GM23338 (cell line): ENCODE results near the gene COG1. TPM values are rescaled to one million over a fixed set of nuclear protein-coding genes. Genes with fewer than 3 reads are reported as not detected.

Experiments used
- ATAC-seq: fragments of 200-7000 bp; cut with Tn5 transposase; 3 replicates; pipeline ENCODE4 v1.9.1; 2020
- DNase-seq: peaks from one replicate; pipeline ENCODE4 v3.0.0-alpha.2; 2015; ENCODE audit warnings: low spot score
- H2AFZ ChIP-seq: fragments of 200-600 bp; sonication (generic); 2 replicates; pipeline ENCODE4 v1.8.0; 2016; ENCODE audit warnings: antibody characterized with exemption, mild to moderate bottlenecking, moderate library complexity
- H3F3A ChIP-seq: fragments of 200-600 bp; sonication (generic); replicated peaks from 2 replicates; pipeline ENCODE4 v1.8.0; 2017; ENCODE audit warnings: antibody characterized with exemption, mixed run types, low read depth
- H3K27ac ChIP-seq: fragments of 200-600 bp; sonication (generic); 2 replicates; pipeline ENCODE4 v1.6.1; 2016; ENCODE audit warnings: low read depth
- H3K27me3 ChIP-seq: fragments of 200-600 bp; sonication (generic); 2 replicates; pipeline ENCODE4 v1.8.0; 2016; ENCODE audit warnings: mild to moderate bottlenecking, mixed run types, moderate library complexity; ENCODE audit not compliant: insufficient read depth
- H3K36me3 ChIP-seq: fragments of 200-600 bp; sonication (generic); 2 replicates; pipeline ENCODE4 v1.8.0; 2016; ENCODE audit warnings: mild to moderate bottlenecking; ENCODE audit not compliant: insufficient read depth
- H3K4me1 ChIP-seq: fragments of 200-600 bp; sonication (generic); 2 replicates; pipeline ENCODE4 v1.8.0; 2016; ENCODE audit warnings: mild to moderate bottlenecking, moderate library complexity; ENCODE audit not compliant: insufficient read depth
- H3K4me2 ChIP-seq: fragments of 200-600 bp; sonication (generic); 2 replicates; pipeline ENCODE4 v1.7.1; 2017; ENCODE audit warnings: mixed run types
- H3K4me3 ChIP-seq: fragments of 200-600 bp; sonication (generic); 2 replicates; pipeline ENCODE4 v1.6.1; 2016; ENCODE audit warnings: mixed run types
- H3K79me2 ChIP-seq: fragments of 200-600 bp; sonication (generic); replicated peaks from 2 replicates; pipeline ENCODE4 v1.8.0; 2017; ENCODE audit warnings: mild to moderate bottlenecking; ENCODE audit not compliant: insufficient read depth
- H3K9me2 ChIP-seq: fragments of 200-600 bp; sonication (generic); 2 replicates; pipeline ENCODE4 v1.8.0; 2017; ENCODE audit not compliant: insufficient read depth
- H4K20me1 ChIP-seq: fragments of 200-600 bp; sonication (generic); replicated peaks from 2 replicates; pipeline ENCODE4 v1.8.0; 2017; ENCODE audit warnings: mild to moderate bottlenecking; ENCODE audit not compliant: insufficient read depth
- H3K27ac Mint-ChIP-seq: 2 replicates; pipeline ENCODE4 v1.8.0; 2020; ENCODE audit warnings: inconsistent platforms, mild to moderate bottlenecking, moderate library complexity, mixed read lengths
- H3K27me3 Mint-ChIP-seq: 3 replicates; pipeline ENCODE4 v1.8.0; 2022; ENCODE audit warnings: low read depth, mild to moderate bottlenecking, moderate library complexity, mixed read lengths, inconsistent platforms; ENCODE audit not compliant: insufficient read depth, poor library complexity
- H3K36me3 Mint-ChIP-seq: 3 replicates; pipeline ENCODE4 v1.8.0; 2021; ENCODE audit warnings: low read depth, mild to moderate bottlenecking, inconsistent platforms, moderate library complexity, mixed read lengths
- H3K4me1 Mint-ChIP-seq: 3 replicates; pipeline ENCODE4 v1.8.0; 2020; ENCODE audit warnings: mild to moderate bottlenecking, inconsistent platforms, mixed read lengths
- H3K4me3 Mint-ChIP-seq: 3 replicates; pipeline ENCODE4 v1.8.0; 2021; ENCODE audit warnings: moderate library complexity, mild to moderate bottlenecking, inconsistent platforms, mixed read lengths
- H3K9me3 Mint-ChIP-seq: 3 replicates; pipeline ENCODE4 v1.8.0; 2020; ENCODE audit warnings: moderate library complexity, mild to moderate bottlenecking, inconsistent platforms, mixed read lengths
- CREB1 ChIP-seq: fragments of 250-450 bp; sonication (Bioruptor Pico); IDR thresholded peaks from 2 replicates; pipeline ENCODE4 v1.5.0; 2020; ENCODE audit warnings: low read depth, mild to moderate bottlenecking, moderate library complexity
- ETS1 ChIP-seq: IDR thresholded peaks from 2 replicates; pipeline ENCODE4 v1.6.1; 2016; ENCODE audit warnings: antibody characterized with exemption
- EZH2 ChIP-seq: fragments of 200-600 bp; sonication (generic); IDR thresholded peaks from one replicate; pipeline ENCODE4 v1.8.0; 2017; ENCODE audit warnings: antibody characterized with exemption, mild to moderate bottlenecking, low read depth; ENCODE audit not compliant: unreplicated experiment
- EZH2phosphoT487 ChIP-seq: fragments of 200-600 bp; sonication (generic); IDR thresholded peaks from one replicate; pipeline ENCODE4 v1.8.1; 2018; ENCODE audit warnings: antibody characterized with exemption; ENCODE audit not compliant: unreplicated experiment
- JUNB ChIP-seq: IDR thresholded peaks from one replicate; pipeline ENCODE4 v1.6.1; 2016; ENCODE audit warnings: antibody characterized with exemption; ENCODE audit not compliant: unreplicated experiment
- POLR2AphosphoS5 ChIP-seq: IDR thresholded peaks from 2 replicates; pipeline ENCODE4 v1.6.1; 2016; ENCODE audit warnings: antibody characterized with exemption, low read depth
- STAT1 ChIP-seq: IDR thresholded peaks from one replicate; pipeline ENCODE4 v1.6.1; 2016; ENCODE audit warnings: antibody characterized with exemption; ENCODE audit not compliant: unreplicated experiment
- long read RNA-seq: library from polyadenylated mRNA; unstranded; transcript quantifications from one replicate; pipeline ENCODE4 v2.0.0, GENCODE V29; 2020; ENCODE audit not compliant: unreplicated experiment
- polyA plus RNA-seq: library from polyadenylated mRNA; unstranded; fragments of >200 nt; fragmentation: Nextera tagmentation; extraction: Ambion mirVana; gene quantifications from 2 replicates; pipeline ENCODE4 v1.2.1, GENCODE V29; 2016
- total RNA-seq: library from RNA; depleted of rRNA; stranded (reverse); fragments of >200 nt; shearing (Covaris generic); gene quantifications from 2 replicates; pipeline ENCODE4 v1.2.3, GENCODE V29; 2014; rRNA removed
- TF ChIP-seq, protein P1 (sequence below), 2 experiments: fragments of 200-600 bp in 1 of 2; sonication (generic) in 1 of 2; conservative IDR thresholded peaks; 2 replicates each; pipeline versions ENCODE4 v1.5.1 to v1.6.1; 2016 to 2017; ENCODE audit warnings: antibody characterized with exemption in 2 of 2, low read depth in 2 of 2, mild to moderate bottlenecking in 2 of 2, moderate library complexity in 1 of 2
- TF ChIP-seq, protein P2 (sequence below): fragments of 250-450 bp; sonication (Bioruptor Pico); IDR thresholded peaks from 2 replicates; pipeline ENCODE4 v1.5.0; 2020; ENCODE audit warnings: mild to moderate bottlenecking, moderate library complexity

The COG1 gene, protein sequence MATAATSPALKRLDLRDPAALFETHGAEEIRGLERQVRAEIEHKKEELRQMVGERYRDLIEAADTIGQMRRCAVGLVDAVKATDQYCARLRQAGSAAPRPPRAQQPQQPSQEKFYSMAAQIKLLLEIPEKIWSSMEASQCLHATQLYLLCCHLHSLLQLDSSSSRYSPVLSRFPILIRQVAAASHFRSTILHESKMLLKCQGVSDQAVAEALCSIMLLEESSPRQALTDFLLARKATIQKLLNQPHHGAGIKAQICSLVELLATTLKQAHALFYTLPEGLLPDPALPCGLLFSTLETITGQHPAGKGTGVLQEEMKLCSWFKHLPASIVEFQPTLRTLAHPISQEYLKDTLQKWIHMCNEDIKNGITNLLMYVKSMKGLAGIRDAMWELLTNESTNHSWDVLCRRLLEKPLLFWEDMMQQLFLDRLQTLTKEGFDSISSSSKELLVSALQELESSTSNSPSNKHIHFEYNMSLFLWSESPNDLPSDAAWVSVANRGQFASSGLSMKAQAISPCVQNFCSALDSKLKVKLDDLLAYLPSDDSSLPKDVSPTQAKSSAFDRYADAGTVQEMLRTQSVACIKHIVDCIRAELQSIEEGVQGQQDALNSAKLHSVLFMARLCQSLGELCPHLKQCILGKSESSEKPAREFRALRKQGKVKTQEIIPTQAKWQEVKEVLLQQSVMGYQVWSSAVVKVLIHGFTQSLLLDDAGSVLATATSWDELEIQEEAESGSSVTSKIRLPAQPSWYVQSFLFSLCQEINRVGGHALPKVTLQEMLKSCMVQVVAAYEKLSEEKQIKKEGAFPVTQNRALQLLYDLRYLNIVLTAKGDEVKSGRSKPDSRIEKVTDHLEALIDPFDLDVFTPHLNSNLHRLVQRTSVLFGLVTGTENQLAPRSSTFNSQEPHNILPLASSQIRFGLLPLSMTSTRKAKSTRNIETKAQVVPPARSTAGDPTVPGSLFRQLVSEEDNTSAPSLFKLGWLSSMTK
- total RNA-seq (11.9 and 15.0 TPM in 2 replicates), polyA plus RNA-seq (25.5 and 26.1 TPM in 2 replicates)
- long read RNA-seq, partial matches to known transcripts = 3 of 10 reads
- long read RNA-seq, other reads (novel, unspliced or antisense) = 4 of 10 reads

DNA sequence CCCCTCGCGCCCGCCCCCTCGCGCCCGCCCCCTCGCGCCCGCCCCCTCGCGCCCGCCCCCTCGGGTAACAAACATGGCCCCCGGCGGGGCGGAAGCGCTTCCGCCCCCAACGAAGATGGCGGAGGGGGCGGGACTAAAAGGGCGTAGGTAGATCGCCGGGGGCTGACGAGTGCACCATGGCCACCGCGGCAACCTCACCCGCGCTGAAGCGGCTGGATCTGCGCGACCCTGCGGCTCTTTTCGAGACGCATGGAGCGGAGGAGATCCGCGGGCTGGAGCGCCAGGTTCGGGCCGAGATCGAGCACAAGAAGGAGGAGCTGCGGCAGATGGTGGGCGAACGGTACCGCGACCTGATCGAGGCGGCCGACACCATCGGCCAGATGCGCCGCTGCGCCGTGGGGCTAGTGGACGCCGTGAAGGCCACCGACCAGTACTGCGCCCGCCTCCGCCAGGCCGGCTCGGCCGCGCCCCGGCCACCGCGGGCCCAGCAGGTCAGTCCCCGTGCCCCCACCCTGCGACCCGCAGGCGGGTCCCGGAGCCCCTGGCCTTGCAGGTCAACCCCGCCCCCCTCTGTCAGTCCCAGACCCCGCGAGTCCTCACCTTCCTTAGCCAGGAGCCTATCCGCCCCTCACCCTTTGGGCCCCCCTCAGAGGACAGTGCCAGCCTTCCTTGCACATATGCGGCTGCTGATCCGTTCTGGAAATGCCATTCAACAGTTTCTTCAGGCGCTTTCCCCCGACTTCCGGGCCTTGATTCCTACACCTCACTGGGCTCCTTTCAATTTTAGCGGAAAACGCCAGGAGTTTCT, at the start of gene COG1:
Gene COG1, plus strand, starts transcription at position 162 of the 808 bp plus-strand sequence. Its CDS starts 15 bp downstream, at position 177.
- Mint-ChIP-seq H3K4me3 (peak within 1 kb of the TSS; percentile 99), H3K27me3 (peaks cover 16% of the 10 kb centered on the region), H3K4me1 (peaks cover 24% of the 10 kb centered on the region), H3K36me3 (peaks cover 29% of the 10 kb centered on the region), H3K27ac (peak within 1 kb of the TSS; percentile 99), H3K9me3 (no peaks in the 10 kb centered on the region; the same call in 2 of the 3 replicates)
- Histone ChIP-seq H3K4me1 (peaks cover 5% of the 10 kb centered on the region), H3K27ac (peak within 1 kb of the TSS; percentile 92), H3K9me2 (no peaks in the 10 kb centered on the region), H3K79me2 (peaks cover 10% of the 10 kb centered on the region), H3K27me3 (no peaks in the 10 kb centered on the region), H3K36me3 (peaks cover 10% of the 10 kb centered on the region; the same call in 1 of the 2 replicates), H3K4me3 (peak within 1 kb of the TSS; percentile 90), H3F3A (0 out of 2 replicates have a peak, but pooled peaks cover 4% of the 10 kb centered on the region), H2AFZ (peak within 1 kb of the TSS; percentile 94; the same call in 1 of the 2 replicates), H4K20me1 (peaks cover 14% of the 10 kb centered on the region), H3K4me2 (peak within 1 kb of the TSS; percentile 95)
- TF ChIP-seq CREB1 (CRISPR knock-in tag) (peak; percentile 50; the same call in 1 of the 2 replicates), EZH2phosphoT487 (no peak), POLR2AphosphoS5 (peak; percentile 77), EZH2 (no peak), STAT1 (no peak), JUNB (no peak), ETS1 (0 out of 2 replicates have a peak, but pooled peaks have one; percentile 47)
- TF ChIP-seq, protein P1, sequence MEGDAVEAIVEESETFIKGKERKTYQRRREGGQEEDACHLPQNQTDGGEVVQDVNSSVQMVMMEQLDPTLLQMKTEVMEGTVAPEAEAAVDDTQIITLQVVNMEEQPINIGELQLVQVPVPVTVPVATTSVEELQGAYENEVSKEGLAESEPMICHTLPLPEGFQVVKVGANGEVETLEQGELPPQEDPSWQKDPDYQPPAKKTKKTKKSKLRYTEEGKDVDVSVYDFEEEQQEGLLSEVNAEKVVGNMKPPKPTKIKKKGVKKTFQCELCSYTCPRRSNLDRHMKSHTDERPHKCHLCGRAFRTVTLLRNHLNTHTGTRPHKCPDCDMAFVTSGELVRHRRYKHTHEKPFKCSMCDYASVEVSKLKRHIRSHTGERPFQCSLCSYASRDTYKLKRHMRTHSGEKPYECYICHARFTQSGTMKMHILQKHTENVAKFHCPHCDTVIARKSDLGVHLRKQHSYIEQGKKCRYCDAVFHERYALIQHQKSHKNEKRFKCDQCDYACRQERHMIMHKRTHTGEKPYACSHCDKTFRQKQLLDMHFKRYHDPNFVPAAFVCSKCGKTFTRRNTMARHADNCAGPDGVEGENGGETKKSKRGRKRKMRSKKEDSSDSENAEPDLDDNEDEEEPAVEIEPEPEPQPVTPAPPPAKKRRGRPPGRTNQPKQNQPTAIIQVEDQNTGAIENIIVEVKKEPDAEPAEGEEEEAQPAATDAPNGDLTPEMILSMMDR (conservative IDR thresholded peaks at IDR 0.05; ENCODE audit: low read depth in 2 of 2) = no peak
- TF ChIP-seq, protein P2, sequence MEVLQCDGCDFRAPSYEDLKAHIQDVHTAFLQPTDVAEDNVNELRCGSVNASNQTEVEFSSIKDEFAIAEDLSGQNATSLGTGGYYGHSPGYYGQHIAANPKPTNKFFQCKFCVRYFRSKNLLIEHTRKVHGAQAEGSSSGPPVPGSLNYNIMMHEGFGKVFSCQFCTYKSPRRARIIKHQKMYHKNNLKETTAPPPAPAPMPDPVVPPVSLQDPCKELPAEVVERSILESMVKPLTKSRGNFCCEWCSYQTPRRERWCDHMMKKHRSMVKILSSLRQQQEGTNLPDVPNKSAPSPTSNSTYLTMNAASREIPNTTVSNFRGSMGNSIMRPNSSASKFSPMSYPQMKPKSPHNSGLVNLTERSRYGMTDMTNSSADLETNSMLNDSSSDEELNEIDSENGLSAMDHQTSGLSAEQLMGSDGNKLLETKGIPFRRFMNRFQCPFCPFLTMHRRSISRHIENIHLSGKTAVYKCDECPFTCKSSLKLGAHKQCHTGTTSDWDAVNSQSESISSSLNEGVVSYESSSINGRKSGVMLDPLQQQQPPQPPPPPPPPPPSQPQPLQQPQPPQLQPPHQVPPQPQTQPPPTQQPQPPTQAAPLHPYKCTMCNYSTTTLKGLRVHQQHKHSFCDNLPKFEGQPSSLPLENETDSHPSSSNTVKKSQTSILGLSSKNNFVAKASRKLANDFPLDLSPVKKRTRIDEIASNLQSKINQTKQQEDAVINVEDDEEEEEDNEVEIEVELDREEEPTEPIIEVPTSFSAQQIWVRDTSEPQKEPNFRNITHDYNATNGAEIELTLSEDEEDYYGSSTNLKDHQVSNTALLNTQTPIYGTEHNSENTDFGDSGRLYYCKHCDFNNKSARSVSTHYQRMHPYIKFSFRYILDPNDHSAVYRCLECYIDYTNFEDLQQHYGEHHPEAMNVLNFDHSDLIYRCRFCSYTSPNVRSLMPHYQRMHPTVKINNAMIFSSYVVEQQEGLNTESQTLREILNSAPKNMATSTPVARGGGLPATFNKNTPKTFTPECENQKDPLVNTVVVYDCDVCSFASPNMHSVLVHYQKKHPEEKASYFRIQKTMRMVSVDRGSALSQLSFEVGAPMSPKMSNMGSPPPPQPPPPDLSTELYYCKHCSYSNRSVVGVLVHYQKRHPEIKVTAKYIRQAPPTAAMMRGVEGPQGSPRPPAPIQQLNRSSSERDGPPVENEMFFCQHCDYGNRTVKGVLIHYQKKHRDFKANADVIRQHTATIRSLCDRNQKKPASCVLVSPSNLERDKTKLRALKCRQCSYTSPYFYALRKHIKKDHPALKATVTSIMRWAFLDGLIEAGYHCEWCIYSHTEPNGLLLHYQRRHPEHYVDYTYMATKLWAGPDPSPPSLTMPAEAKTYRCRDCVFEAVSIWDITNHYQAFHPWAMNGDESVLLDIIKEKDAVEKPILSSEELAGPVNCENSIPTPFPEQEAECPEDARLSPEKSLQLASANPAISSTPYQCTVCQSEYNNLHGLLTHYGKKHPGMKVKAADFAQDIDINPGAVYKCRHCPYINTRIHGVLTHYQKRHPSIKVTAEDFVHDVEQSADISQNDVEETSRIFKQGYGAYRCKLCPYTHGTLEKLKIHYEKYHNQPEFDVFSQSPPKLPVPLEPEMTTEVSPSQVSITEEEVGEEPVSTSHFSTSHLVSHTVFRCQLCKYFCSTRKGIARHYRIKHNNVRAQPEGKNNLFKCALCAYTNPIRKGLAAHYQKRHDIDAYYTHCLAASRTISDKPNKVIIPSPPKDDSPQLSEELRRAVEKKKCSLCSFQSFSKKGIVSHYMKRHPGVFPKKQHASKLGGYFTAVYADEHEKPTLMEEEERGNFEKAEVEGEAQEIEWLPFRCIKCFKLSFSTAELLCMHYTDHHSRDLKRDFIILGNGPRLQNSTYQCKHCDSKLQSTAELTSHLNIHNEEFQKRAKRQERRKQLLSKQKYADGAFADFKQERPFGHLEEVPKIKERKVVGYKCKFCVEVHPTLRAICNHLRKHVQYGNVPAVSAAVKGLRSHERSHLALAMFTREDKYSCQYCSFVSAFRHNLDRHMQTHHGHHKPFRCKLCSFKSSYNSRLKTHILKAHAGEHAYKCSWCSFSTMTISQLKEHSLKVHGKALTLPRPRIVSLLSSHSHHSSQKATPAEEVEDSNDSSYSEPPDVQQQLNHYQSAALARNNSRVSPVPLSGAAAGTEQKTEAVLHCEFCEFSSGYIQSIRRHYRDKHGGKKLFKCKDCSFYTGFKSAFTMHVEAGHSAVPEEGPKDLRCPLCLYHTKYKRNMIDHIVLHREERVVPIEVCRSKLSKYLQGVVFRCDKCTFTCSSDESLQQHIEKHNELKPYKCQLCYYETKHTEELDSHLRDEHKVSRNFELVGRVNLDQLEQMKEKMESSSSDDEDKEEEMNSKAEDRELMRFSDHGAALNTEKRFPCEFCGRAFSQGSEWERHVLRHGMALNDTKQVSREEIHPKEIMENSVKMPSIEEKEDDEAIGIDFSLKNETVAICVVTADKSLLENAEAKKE (CRISPR knock-in tag) = no peak
- DNase-seq (peak; percentile 95), ATAC-seq (peak; percentile 60)
